ENCODE data around the gene OR8B2.
"Not testable (repeated sequence)": the region's sequence is repeated elsewhere in the genome, so short reads cannot be mapped to it uniquely, and the experiment has no call there.

Gene OR8B2, protein sequence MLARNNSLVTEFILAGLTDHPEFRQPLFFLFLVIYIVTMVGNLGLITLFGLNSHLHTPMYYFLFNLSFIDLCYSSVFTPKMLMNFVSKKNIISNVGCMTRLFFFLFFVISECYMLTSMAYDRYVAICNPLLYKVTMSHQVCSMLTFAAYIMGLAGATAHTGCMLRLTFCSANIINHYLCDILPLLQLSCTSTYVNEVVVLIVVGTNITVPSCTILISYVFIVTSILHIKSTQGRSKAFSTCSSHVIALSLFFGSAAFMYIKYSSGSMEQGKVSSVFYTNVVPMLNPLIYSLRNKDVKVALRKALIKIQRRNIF

GRCh38 chr11:124384399-124384798 lies at the start of gene OR8B2:
OR8B2 (minus strand) TSS chr11:124384499; CDS start chr11:124383343, 1,156 bp downstream.
- no peak for DNase-seq

GRCh38 chr11:124429599-124429998 lies 45.3 kb upstream of the OR8B2 start:
- DNase-seq, result peak; percentile 66

DNA sequence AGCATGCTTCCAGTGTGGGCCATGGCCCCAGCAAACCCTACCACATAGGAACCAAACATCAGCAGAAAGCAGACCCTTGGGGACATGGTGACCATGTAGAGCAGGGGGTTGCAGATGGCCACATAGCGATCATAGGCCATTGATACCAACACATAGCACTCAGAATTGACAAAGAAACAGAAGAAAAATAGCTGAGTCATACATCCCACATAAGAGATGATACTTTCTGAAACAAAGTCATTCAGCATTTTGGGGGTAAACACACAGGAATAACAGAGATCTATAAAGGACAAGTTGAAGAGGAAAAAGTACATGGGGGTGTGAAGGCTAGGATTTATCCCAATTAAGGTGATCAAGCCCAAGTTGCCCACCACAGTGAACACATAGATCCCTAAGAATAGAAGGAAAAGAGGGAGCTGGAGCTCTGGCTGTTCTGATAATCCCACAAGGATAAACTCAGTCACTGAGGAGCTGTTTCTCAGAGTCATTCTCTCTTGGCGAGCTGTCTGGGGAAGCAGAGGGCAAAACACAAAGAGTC lies 40.2 kb upstream of the OR8B2 start, which contains the start of gene OR8B4:
Gene OR8B4 (minus strand): TSS at position 488 of the 538 bp plus-strand sequence. CDS start 0 bp downstream, at position 488.
- DNase-seq, result no peak

DNA sequence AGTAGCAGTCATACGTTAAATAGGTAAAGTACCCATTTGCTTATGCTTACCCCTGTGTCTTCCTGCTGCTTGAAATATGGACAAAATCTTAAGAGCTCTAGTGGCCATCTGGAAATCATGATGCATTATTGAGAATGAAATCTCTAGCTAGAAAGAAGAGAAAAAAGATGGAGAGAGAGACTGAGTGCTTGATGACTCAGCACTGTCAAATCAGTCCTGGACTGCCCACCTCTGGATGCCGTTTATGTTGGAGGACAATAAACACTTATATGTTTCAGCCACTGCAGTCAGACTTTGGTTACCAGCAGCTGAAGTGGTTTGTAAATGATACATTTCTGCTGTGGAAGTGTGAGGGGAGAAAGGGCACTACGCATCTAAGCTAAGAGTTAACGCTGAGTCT lies 36.7 kb upstream of the OR8B2 start:
- no peak for DNase-seq

DNA sequence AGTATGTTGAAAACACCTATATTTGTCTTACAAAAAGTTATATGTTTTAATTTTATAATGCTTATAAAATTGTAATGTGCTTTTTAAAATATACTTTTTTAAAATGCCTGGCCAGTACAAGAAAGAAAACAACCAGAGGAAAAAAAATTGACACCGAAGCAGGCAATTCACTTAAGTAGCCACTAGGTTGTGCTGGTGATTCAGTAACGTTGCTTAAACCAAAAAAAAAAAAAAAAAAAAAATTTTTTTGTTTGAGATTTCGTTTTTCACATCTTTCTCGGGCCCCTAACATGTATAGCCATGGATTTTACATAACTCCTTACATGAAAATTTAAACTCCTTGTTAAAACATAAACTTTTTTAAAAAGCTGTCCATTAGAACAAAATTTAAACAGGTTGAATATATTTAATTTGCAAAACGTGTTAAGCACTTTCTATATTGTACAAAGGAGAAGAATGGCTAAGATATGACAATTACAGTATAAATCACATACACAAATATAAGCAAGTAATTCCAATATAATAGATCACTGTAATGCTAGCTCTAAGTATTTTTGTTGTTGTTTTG lies 31.1 kb upstream of the OR8B2 start:
- peak; percentile 91 for DNase-seq

GRCh38 chr11:124409906-124410305 lies 25.6 kb upstream of the OR8B2 start:
- no peak for DNase-seq

GRCh38 chr11:124405581-124405980 lies 21.3 kb upstream of the OR8B2 start:
- no peak for DNase-seq

GRCh38 chr11:124403186-124403585 lies 18.9 kb upstream of the OR8B2 start:
- not testable (repeated sequence) for DNase-seq

DNA sequence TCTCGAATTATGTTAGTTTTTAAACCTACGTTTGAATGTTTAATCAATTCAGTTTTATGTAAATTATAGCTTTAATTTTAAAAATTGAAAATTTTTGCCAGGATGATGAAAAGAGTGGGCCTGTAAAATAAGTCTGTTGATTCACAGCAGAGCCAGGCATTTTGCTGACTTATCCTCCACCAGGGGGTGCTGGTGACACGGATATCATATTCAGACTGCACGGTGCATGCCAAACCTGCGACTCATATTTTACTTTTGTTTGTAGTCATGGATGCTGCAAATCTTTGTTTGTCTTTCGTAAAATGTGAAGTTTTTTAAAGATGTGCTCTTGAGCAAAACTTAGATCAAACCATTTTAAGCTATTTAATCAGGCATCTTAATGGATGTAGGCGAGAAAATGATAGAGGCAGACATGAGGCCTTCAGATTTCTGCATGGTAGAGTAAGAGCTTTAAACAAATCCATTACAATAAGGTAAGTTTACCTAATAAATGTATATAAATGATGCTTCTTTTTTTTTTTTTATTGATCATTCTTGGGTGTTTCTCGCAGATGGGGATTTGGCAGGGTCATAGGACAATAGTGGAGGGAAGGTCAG lies 18.1 kb upstream of the OR8B2 start:
- peak; percentile 90 for DNase-seq

DNA sequence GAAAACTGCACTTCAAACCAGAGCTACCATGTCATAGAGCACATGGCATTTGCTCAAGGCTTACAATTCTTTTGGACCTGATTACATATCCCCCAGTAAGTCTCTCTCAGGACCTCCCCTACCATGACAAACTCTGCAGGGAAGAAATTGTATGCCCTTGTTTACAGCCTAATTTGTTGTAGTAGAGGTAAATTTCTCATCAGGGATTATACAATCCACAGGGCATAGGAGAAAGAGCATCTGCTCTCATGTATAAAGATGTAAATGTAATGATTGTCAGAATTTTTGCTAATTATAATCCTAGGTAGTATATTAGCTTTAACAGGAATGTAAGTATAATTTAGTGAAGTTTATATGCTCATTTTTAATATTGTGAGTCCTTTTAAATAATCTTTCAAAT lies 14.6 kb upstream of the OR8B2 start, which contains the start of gene OR8B3:
Gene OR8B3 (minus strand): TSS at position 101 of the 400 bp plus-strand sequence. CDS start 1,673 bp downstream, outside the sequence.
- DNase-seq, result no peak

DNA sequence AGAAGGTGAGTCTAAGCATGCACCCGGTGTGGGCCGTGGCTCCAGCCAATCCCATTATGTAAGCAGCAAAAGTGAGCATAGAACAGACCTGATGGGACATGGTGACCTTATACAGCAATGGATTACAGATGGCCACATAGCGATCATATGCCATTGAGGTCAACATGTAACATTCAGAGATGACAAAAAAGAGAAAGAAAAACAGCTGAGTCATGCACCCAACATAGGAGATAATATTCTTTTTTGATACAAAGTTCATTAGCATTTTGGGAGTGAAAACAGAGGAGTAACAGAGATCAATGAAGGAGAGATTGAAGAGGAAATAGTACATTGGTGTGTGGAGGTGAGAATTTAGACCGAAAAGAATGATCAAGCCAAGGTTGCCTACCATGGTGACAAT lies 12.5 kb upstream of the OR8B2 start:
- DNase-seq, result peak; percentile 63

GRCh38 chr11:124394408-124394807 lies 10.1 kb upstream of the OR8B2 start:
- DNase-seq, result peak; percentile 84

GRCh38 chr11:124382857-124383256 lies 1.4 kb downstream of the OR8B2 start:
- DNase-seq, result peak; percentile 36

GRCh38 chr11:124380585-124380984 lies 3.7 kb downstream of the OR8B2 start:
- peak; percentile 90 for DNase-seq

DNA sequence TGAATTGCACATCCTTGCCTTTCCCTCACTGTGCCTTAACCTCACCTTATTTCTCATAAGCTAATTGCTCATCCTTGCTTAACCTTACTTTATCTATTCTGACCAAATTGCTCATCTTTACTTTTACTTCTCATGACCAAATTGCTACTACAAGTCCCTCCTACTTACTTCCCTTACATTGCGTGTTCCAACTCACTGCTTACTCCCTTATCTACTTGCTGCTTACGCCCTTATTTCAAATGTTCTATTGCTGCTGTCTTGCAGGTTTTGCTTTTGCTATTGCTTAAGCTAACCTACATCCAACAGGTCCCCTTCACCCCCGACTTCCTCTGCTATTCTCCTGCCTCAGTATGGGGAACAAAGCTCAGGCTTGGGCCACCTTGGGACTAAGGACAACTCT lies 8.0 kb downstream of the OR8B2 start:
- DNase-seq, result peak; percentile 94

GRCh38 chr11:124359566-124359965 lies 24.7 kb downstream of the OR8B2 start:
- no peak for DNase-seq

- DNase-seq, result no peak
These were observed 37.9 kb downstream of the OR8B2 start for GRCh38 chr11:124346311-124346955.

DNA sequence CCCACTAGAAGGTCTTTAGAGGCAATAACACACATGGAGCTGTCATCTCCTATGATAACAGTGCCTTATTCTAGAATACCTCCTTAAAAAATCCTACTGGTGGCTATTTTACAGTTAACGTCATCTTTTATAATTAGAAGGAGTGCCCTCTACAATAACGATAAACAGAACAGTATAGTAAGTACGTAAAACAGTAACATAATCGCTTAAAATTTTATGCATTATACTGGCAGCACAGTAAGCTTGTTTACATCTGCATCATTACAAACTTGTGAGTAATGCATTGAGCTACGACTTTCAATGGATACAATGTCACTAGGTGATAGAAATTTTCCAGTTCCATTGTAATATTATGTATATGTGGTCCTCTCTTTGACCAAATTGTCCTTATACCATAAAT lies 40.0 kb downstream of the OR8B2 start:
- DNase-seq, result no peak

- DNase-seq, result peak; percentile 66
These were observed 44.2 kb downstream of the OR8B2 start for GRCh38 chr11:124340142-124340447.

- DNase-seq, result peak; percentile 82
These were observed 44.7 kb downstream of the OR8B2 start for GRCh38 chr11:124339396-124340141.
